Heart right ventricle (tissue), 16 donors: Measurements from ENCODE around the gene KRTAP1-4. TPM values are rescaled to one million over a fixed set of nuclear protein-coding genes. Genes with fewer than 3 reads are reported as not detected.

Experiments used
- ATAC-seq, 8 donors: fragments of 200-7000 bp; cut with Tn5 transposase; one replicate each; pipeline ENCODE4 v1.9.1; 2020; ENCODE audit warnings: mild to moderate bottlenecking in 8 of 8, moderate library complexity in 8 of 8, moderate number of reproducible peaks in 1 of 8
- DNase-seq, 2 donors: peaks; one replicate each; pipeline ENCODE4 v3.0.0-alpha.2; 2020
- H3K27ac ChIP-seq, 10 donors: fragments of 200-600 bp; sonication (generic) in 2 of 10; one replicate each; pipeline versions ENCODE4 v1.5.0 to v1.8.0; 2020 to 2022; ENCODE audit warnings: mild to moderate bottlenecking in 3 of 10
- H3K27me3 ChIP-seq, 7 donors: fragments of 200-600 bp; one replicate each; pipeline ENCODE4 v1.8.0; 2021 to 2022; ENCODE audit warnings: mild to moderate bottlenecking in 2 of 7
- H3K36me3 ChIP-seq, 9 donors: fragments of 200-600 bp; sonication (generic) in 1 of 9; one replicate each; pipeline versions ENCODE4 v1.5.0 to v1.8.0; 2020 to 2022; ENCODE audit warnings: mild to moderate bottlenecking in 2 of 9
- H3K4me1 ChIP-seq, 9 donors: fragments of 200-600 bp; sonication (generic) in 1 of 9; one replicate each; pipeline versions ENCODE4 v1.5.0 to v1.8.0; 2020 to 2022; ENCODE audit warnings: mild to moderate bottlenecking in 4 of 9
- H3K4me3 ChIP-seq, 10 donors: fragments of 200-600 bp; sonication (generic) in 2 of 10; one replicate each; pipeline versions ENCODE4 v1.5.0 to v1.8.0; 2020 to 2022; ENCODE audit warnings: mild to moderate bottlenecking in 7 of 10, moderate library complexity in 2 of 10
- H3K9me3 ChIP-seq, 11 donors: fragments of 200-600 bp in 10 of 11; sonication (generic) in 2 of 11; one replicate each; pipeline versions ENCODE4 v1.5.0 to v1.8.0; 2013 to 2022; ENCODE audit warnings: mild to moderate bottlenecking in 2 of 11, control low read depth in 1 of 11, moderate library complexity in 1 of 11
- WGBS, 2 donors: extraction: QIAGEN DNeasy Blood & Tissue Kit; methylation state at CpG; one replicate each; pipeline ENCODE4 v1.1.7; 2013; ENCODE audit warnings: inconsistent platforms in 1 of 2; 5-methylcytosine and 5-hydroxymethylcytosine counted together
- intact Hi-C, 10 donors: fragments of 100-400 bp; cut with DNase I; formaldehyde crosslinking; loops; one replicate each; pipeline versions ENCODE4 v1.11.1 to v1.14.2; 2022
- polyA plus RNA-seq, 2 donors: library from polyadenylated mRNA; stranded (reverse); fragments of 200-250 nt; gene quantifications; one replicate each; pipeline ENCODE4 v1.2.3, GENCODE V29; 2013
- total RNA-seq, 10 donors: library from RNA; stranded (reverse); fragmentation: NEBNext Ultra II Directional in 3 of 10; extraction: Animal tissue kit (Norgen Biotek cat#: 25700) in 3 of 10; gene quantifications; one replicate each; pipeline versions ENCODE4 v1.2.1 to v1.2.4, GENCODE V29; 2021 to 2023
- TF ChIP-seq, protein P1 (sequence below), 9 donors: fragments of 200-600 bp; sonication (generic) in 2 of 9; IDR thresholded peaks; one replicate each; pipeline versions ENCODE4 v1.5.0 to v1.8.0; 2021 to 2022; ENCODE audit warnings: antibody characterized with exemption in 9 of 9, mild to moderate bottlenecking in 5 of 9, moderate library complexity in 1 of 9
- donor health status: Arrhythmogenic right ventricular cardiomyopathy.
- donor health status: ischemic (EF 13 %, LVEDD 7.1; RV severe dilation, severe dysfunction).
- donor health status: healthy with polysubstance abuse.
- donor health status: DM: no; HTN: yes; CAD: no.
- donor health status: DM: no; HTN: no; CAD: no.
- donor health status: ischemic (EF 25% LVEDD 6.9; RV normal size, moderate dysfunction).
- donor health status: ischemic (EF 25% LVEDD 5.7; RV mildly dilated, moderate dysfunction).
- donor health status: healthy.
- donor health status: DM: yes; HTN: yes; CAD: no.
- donor health status: Ischemic cardiomyopathy.
- donor health status: ischemic (EF 35%, LVEDD 5.7; RV mildly dilated, moderate dysfunction).
- donor health status: nonischemic (EF 11% LVEDD 7.7; RV severe dilation, severe dysfunction).
- donor health status: DM: yes; HTN: yes; CAD: no.
- donor health status: PGD.
- donor health status: ischemic (EF 29% LVEDD 5.4; RV normal size, mild dysfunction).
- donor health status: nonischemic (EF 23%, LVEDD 6.1; RV moderate dilation, normal function).

KRTAP1-4 gene
- total and polyA plus RNA-seq, 12 donors, result not detected

DNA sequence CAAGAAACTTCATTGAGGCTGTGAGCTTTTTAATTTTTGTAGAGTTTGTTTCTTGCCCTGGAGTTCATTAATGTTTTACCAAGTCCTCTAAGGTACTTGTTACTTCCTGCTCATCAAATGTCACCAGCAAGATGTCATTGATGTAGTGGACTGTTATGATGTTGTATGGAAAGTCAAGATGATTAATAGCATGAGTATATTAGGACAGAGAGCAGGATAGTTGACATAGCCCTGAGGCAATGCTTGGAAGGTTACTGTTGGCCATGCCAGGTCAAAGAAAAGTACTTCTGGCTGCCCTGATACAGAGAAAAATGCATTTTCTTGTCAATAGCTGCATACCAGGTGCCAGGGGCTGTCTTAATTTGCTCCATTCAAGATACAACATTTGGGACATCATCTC is 9.7 kb downstream of the KRTAP1-4 start:
- Histone ChIP-seq H3K4me3 (no peak overlapping the region), H3K4me1 (no peaks in the 10 kb centered on the region), H3K36me3 (no peaks in the 10 kb centered on the region), H3K9me3 (peaks cover 0 to 10% (median 0%) of the 10 kb centered on the region in 11 donors), H3K27me3 (peaks cover 0 to 7% (median 0%) of the 10 kb centered on the region in 7 donors), H3K27ac (no peak overlapping the region)
- ATAC-seq (no peak), DNase-seq (no peak)
- TF ChIP-seq, protein P1, sequence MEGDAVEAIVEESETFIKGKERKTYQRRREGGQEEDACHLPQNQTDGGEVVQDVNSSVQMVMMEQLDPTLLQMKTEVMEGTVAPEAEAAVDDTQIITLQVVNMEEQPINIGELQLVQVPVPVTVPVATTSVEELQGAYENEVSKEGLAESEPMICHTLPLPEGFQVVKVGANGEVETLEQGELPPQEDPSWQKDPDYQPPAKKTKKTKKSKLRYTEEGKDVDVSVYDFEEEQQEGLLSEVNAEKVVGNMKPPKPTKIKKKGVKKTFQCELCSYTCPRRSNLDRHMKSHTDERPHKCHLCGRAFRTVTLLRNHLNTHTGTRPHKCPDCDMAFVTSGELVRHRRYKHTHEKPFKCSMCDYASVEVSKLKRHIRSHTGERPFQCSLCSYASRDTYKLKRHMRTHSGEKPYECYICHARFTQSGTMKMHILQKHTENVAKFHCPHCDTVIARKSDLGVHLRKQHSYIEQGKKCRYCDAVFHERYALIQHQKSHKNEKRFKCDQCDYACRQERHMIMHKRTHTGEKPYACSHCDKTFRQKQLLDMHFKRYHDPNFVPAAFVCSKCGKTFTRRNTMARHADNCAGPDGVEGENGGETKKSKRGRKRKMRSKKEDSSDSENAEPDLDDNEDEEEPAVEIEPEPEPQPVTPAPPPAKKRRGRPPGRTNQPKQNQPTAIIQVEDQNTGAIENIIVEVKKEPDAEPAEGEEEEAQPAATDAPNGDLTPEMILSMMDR (IDR thresholded peaks at IDR 0.05), result no peak
- intact Hi-C loops, result no loop called here

DNA sequence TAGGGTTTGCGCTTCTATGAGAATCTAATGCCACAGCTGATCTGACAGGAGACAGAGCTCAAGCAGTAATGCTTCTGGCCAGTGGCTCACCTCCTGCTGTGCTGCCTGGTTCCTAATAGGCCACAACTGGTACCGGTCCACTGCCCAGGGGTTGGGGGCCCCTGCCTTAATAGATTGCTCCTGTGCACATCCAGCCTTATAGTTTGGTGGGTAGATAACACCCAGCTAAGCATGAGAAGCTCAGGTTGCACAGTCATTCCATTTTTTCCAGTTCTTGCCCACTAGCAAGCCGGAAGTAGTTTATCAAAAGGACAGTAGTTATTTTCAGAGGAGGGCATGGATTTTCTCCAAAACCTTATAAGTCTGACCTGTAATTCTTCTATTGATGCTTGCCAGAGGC is 10.6 kb downstream of the KRTAP1-4 start:
- Histone ChIP-seq H3K27me3 (peaks cover 0 to 7% (median 0%) of the 10 kb centered on the region in 7 donors), H3K4me1 (no peaks in the 10 kb centered on the region), H3K36me3 (no peaks in the 10 kb centered on the region), H3K4me3 (no peak overlapping the region), H3K27ac (no peak overlapping the region), H3K9me3 (peaks cover 0 to 10% (median 0%) of the 10 kb centered on the region in 11 donors)
- 94 to 95% methylated on average over 3 of the region's 3 CpGs for WGBS, 2 donors
- intact Hi-C loops, result no loop called here
- TF ChIP-seq, protein P1 (IDR thresholded peaks at IDR 0.05), result no peak
- ATAC-seq, result no peak
- DNase-seq, result no peak

DNA sequence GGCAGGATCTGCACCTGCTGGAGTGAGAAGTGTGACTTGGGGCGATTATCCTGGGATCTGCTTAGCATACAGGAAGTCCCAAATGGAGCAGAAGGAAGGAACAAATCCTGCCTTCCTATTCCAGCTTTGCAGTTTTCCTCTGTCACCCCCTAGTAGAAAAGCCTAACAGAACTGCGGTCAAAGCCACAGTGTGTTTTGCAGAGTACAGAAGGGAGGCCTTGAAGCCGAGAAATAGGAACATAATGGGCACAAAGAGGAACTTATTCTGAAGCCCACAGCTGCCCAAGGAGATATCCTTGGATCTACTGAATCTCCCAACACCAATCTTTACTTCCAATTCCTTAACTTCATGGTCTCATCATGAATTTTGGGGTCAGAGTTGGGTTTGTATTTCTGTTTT is 11.5 kb downstream of the KRTAP1-4 start:
- TF ChIP-seq, protein P1 (IDR thresholded peaks at IDR 0.05), result no peak
- WGBS, 2 donors, result 72 to 73% methylated on average over 3 of the region's 3 CpGs
- Histone ChIP-seq H3K27ac (no peak overlapping the region), H3K36me3 (no peaks in the 10 kb centered on the region), H3K4me3 (no peak overlapping the region), H3K9me3 (peaks cover 0 to 10% (median 0%) of the 10 kb centered on the region in 11 donors), H3K4me1 (peaks cover 0 to 2% (median 0%) of the 10 kb centered on the region in 9 donors), H3K27me3 (peaks cover 0 to 7% (median 0%) of the 10 kb centered on the region in 7 donors)
- intact Hi-C loops, result no loop called here
- DNase-seq (no peak), ATAC-seq (no peak)

DNA sequence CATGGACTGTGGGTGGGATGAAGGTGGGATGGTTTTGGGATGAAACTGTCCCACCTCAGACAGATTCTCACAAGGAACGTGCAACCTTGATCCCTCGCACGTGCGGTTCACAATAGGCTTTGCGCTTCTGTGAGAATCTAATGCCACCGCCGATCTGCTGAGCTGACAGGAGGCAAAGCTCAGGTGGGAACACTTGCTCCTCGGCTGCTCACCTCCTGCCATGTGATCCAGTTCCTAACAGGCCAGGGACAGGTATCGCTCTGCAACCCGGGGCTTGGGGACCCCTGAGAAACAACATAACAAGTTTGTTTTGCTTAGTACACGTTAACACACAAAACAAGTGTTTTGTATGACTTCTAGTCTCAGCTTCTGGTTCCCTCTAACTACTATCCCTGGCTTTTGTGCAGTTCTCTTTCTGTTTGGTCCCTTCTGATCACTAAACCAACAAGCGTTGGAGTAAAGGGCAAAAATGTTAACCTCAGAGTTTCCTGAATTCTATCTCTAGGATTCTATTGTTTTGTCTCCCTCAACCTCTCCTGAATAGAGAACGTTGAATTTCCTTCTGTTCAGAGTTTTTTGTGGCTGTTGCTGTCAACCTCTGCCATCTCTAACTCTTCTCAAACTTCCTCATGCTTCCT is 13.3 kb downstream of the KRTAP1-4 start:
- Histone ChIP-seq H3K4me1 (peaks cover 0 to 5% (median 0%) of the 10 kb centered on the region in 9 donors), H3K27ac (no peak overlapping the region), H3K27me3 (peaks cover 0 to 7% (median 0%) of the 10 kb centered on the region in 7 donors), H3K9me3 (peaks cover 0 to 8% (median 0%) of the 10 kb centered on the region in 11 donors), H3K4me3 (no peak overlapping the region), H3K36me3 (no peaks in the 10 kb centered on the region)
- 78 to 83% methylated on average over 13 of the region's 13 CpGs for WGBS, 2 donors
- no peak for DNase-seq
- TF ChIP-seq, protein P1 (IDR thresholded peaks at IDR 0.05), result no peak
- intact Hi-C loops, result no loop called here
- ATAC-seq, result no peak
